GM19240 (cell line): ENCODE data around the gene RFFL.
"Not testable (repeated sequence)": the region's sequence is repeated elsewhere in the genome, so short reads cannot be mapped to it uniquely, and the experiment has no call there.

Experiments
- DNase-seq: peaks from one replicate; pipeline ENCODE4 v3.0.0; 2011; ENCODE audit warnings: low spot score; ENCODE audit not compliant: insufficient read length

RFFL gene

GRCh38 chr17:35048685-35049379 lies 14.7 kb downstream of the RFFL start:
- DNase-seq, result no peak

- peak; percentile 63 for DNase-seq
These were observed 16.7 kb downstream of the RFFL start for GRCh38 chr17:35046740-35047283.

- no peak for DNase-seq
These were observed 17.3 kb downstream of the RFFL start for GRCh38 chr17:35046245-35046644.

GRCh38 chr17:35045458-35045979 lies 18.0 kb downstream of the RFFL start:
- DNase-seq, result not testable (repeated sequence)

GRCh38 chr17:35044181-35044580 lies 19.3 kb downstream of the RFFL start:
- DNase-seq, result no peak

- no peak for DNase-seq
These were observed 22.1 kb downstream of the RFFL start for GRCh38 chr17:35041390-35041789.

- no peak for DNase-seq
These were observed 25.1 kb downstream of the RFFL start for GRCh38 chr17:35038453-35038852.

GRCh38 chr17:35030780-35031179 lies 32.7 kb downstream of the RFFL start:
- DNase-seq, result no peak

- DNase-seq, result no peak
These were observed 34.8 kb downstream of the RFFL start for GRCh38 chr17:35028531-35029262.

- not testable (repeated sequence) for DNase-seq
These were observed 35.4 kb downstream of the RFFL start for GRCh38 chr17:35028097-35028496.

GRCh38 chr17:35025541-35025940 lies 38.0 kb downstream of the RFFL start:
- DNase-seq, result no peak

- no peak for DNase-seq
These were observed 40.0 kb downstream of the RFFL start for GRCh38 chr17:35023538-35023937.

- DNase-seq, result peak; percentile 51
These were observed 40.9 kb downstream of the RFFL start for GRCh38 chr17:35022536-35023063.

GRCh38 chr17:35021520-35022380 lies 41.8 kb downstream of the RFFL start:
- no peak for DNase-seq

GRCh38 chr17:35019386-35020179 lies 43.9 kb downstream of the RFFL start:
- no peak for DNase-seq

- DNase-seq, result no peak
These were observed 44.7 kb downstream of the RFFL start for GRCh38 chr17:35018814-35019213.

GRCh38 chr17:35017021-35017420 lies 46.5 kb downstream of the RFFL start:
- no peak for DNase-seq

GRCh38 chr17:35016369-35016768 lies 47.1 kb downstream of the RFFL start:
- no peak for DNase-seq

GRCh38 chr17:35011671-35012216 lies 51.8 kb downstream of the RFFL start:
- DNase-seq, result no peak

GRCh38 chr17:35010093-35010492 lies 53.4 kb downstream of the RFFL start:
- DNase-seq, result no peak
